NOMO-1 (cell line): ENCODE measurements around the gene FAM47E.
"Not testable (repeated sequence)": the region's sequence is repeated elsewhere in the genome, so short reads cannot be mapped to it uniquely, and the experiment has no call there.

Experiments
- DNase-seq, 2 experiments: peaks; one replicate each; lab custom pipeline; 2025; ENCODE audit not compliant: unreplicated experiment in 2 of 2; lab: John Stamatoyannopoulos, UW

FAM47E gene

GRCh38 chr4:76224171-76224570 lies 27.4 kb upstream of the FAM47E start:
- DNase-seq, result no peak

- no peak for DNase-seq
Observed at GRCh38 chr4:76226418-76226817, 25.1 kb upstream of the FAM47E start.

- no peak for DNase-seq
Observed at GRCh38 chr4:76232681-76233080, 18.8 kb upstream of the FAM47E start.

- peak; percentile 4 to 14 for DNase-seq
Observed at GRCh38 chr4:76233083-76233482, 18.4 kb upstream of the FAM47E start.

GRCh38 chr4:76233529-76233928 lies 18.0 kb upstream of the FAM47E start:
- DNase-seq, result no peak

- DNase-seq, result no peak
Observed at GRCh38 chr4:76233967-76234678, 17.4 kb upstream of the FAM47E start.

GRCh38 chr4:76234679-76235044 lies 16.9 kb upstream of the FAM47E start:
- DNase-seq, result no peak

GRCh38 chr4:76235407-76235806 lies 16.1 kb upstream of the FAM47E start:
- DNase-seq, result no peak

GRCh38 chr4:76235915-76236314 lies 15.6 kb upstream of the FAM47E start:
- no peak for DNase-seq

DNA sequence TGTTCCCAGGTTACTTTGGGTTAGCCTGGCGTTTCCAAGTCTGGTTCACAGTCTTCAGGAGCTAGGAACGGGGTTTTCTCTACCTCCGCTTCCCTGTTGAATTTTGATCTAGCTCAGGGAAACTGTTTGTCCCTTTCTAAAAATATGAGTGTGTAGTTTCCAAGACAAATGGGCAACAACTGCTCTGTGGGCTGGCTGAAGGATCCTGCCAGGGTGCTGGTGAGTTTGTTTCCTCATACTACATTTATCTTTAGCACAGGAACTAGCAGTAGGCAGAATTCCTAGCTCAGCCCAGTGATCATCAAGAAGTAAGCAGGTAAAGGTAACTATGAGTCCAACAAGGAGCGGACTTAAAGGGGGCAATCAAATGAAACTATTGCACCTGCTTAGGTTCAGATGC lies 13.3 kb upstream of the FAM47E start:
- DNase-seq, result no peak

DNA sequence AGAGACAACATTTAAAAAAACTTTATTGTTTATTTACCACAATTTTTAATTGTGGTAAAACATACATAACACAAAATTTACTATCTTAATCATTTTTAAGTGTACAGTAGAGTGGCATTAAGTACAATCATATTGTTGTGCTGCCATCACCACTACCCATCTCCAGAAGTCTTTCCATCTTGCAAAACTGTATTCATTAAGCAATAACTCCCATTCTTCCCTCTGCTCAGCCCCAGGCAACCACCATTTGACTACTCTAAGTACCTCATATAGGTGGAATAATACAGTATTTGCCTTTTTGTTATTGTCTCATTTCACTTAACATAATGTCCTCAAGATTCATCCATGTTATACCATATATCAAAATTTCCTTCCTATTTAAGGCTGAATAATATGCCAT lies 12.8 kb upstream of the FAM47E start:
- DNase-seq, result no peak

GRCh38 chr4:76240236-76240635 lies 11.3 kb upstream of the FAM47E start:
- no peak for DNase-seq

DNA sequence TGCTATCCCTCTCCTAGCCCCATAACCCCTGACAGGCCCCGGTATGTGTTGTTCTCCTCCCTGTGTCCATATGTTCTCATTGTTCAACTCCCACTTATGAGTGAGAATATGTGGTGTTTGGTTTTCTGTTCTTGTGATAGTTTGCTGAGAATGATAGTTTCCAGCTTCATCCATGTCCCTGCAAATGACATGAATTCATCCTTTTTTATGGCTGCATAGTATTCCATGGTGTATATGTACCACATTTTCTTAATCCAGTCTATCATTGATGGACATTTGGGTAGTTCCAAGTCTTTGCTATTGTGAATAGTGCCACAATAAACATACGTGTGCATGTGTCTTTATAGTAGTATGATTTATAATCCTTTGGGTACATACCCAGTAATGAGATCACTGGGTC lies 7.6 kb upstream of the FAM47E start:
- not testable (repeated sequence) for DNase-seq

- no peak for DNase-seq
Observed at GRCh38 chr4:76246025-76246424, 5.5 kb upstream of the FAM47E start.

- no peak for DNase-seq
Observed at GRCh38 chr4:76246852-76247251, 4.7 kb upstream of the FAM47E start.

GRCh38 chr4:76250962-76251361 lies 559 bp upstream of the FAM47E start:
- no peak for DNase-seq

- no peak for DNase-seq
Observed at GRCh38 chr4:76252271-76252653, 741 bp downstream of the FAM47E start.

DNA sequence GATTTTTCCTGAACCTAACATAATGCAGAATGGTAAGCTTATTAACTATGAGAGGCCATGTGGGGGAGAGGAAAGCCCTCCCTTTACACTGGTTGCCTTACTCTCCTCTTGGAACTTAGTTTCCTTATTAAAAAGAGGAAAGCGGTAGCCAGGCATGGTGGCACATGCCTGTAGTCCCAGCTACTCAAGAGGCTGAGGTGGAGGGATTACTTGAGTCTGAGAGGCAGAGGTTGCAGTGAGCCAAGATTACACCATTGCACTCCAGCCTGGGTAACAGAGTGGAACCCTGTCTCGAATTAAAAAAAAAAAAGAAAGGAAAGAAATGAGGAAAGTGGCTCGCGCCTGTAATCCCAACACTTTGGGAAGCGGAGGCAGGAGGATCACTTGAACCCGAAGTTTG lies 2.0 kb downstream of the FAM47E start:
- DNase-seq, result no peak

GRCh38 chr4:76256032-76256431 lies 4.5 kb downstream of the FAM47E start:
- no peak for DNase-seq

- no peak for DNase-seq
Observed at GRCh38 chr4:76256968-76257367, 5.4 kb downstream of the FAM47E start.

- DNase-seq, result no peak
Observed at GRCh38 chr4:76257824-76258223, 6.3 kb downstream of the FAM47E start.

DNA sequence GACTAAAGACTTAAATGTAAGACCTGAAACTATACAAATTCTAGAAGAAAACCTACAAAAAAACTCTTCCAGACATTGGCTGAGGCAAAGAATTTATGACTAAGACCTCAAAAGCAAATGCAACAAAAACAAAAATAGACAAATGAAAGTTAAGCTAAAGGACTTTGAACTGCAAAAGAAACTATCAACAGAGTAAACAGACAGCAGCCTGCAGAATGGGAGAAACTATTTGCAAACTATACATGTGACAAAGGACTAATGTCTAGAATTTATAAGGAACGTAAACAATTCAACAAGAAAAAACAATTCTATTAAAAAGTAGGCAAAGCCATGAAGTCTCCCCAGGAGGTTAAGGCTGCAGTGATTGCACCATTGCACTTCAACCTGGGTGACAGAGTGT lies 9.1 kb downstream of the FAM47E start:
- no peak for DNase-seq

GRCh38 chr4:76265631-76266218 lies 14.2 kb downstream of the FAM47E start:
- no peak for DNase-seq
